PFSK-1 (cell line): ENCODE measurements around the gene ZSWIM2.

Source experiments
- POLR2AphosphoS5 ChIP-seq: IDR thresholded peaks from 2 replicates; pipeline ENCODE4 v1.6.1; 2012; ENCODE audit warnings: low read depth, mild to moderate bottlenecking, control low read depth, low read length, moderate library complexity
- TAF1 ChIP-seq: IDR thresholded peaks from 2 replicates; pipeline ENCODE4 v1.6.1; 2012; ENCODE audit warnings: low read length, control low read depth, borderline replicate concordance; ENCODE audit not compliant: insufficient read depth
- TF ChIP-seq, protein P1 (sequence below), 2 experiments: IDR thresholded peaks; 2 replicates each; pipeline versions ENCODE4 v1.6.1 to v1.8.0; 2011 to 2012; ENCODE audit warnings: low read depth in 2 of 2, low read length in 2 of 2, control low read depth in 1 of 2, inconsistent platforms in 1 of 2, mild to moderate bottlenecking in 1 of 2, moderate library complexity in 1 of 2; ENCODE audit not compliant: insufficient read depth in 1 of 2

DNA sequence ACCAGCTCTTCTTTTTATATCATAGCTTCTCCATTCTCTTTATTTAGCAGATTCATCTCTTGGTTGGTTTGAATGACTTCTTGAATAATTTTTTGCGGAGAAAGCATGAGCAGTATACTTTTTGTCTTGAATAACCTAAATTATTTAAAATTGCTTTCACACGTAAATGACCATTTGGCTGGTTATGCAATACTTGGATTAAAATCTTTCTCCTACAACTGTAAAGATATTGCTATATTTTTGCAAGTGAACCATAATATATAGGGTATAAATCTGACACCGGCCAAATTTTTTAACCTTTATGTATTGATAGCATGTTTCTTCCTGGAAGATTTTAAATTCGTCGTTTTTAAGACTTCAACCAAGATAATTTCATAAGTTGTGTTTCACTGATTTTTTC lies 6.2 kb upstream of the ZSWIM2 start:
- TF ChIP-seq POLR2AphosphoS5 (no peak), TAF1 (no peak)
- TF ChIP-seq, protein P1, sequence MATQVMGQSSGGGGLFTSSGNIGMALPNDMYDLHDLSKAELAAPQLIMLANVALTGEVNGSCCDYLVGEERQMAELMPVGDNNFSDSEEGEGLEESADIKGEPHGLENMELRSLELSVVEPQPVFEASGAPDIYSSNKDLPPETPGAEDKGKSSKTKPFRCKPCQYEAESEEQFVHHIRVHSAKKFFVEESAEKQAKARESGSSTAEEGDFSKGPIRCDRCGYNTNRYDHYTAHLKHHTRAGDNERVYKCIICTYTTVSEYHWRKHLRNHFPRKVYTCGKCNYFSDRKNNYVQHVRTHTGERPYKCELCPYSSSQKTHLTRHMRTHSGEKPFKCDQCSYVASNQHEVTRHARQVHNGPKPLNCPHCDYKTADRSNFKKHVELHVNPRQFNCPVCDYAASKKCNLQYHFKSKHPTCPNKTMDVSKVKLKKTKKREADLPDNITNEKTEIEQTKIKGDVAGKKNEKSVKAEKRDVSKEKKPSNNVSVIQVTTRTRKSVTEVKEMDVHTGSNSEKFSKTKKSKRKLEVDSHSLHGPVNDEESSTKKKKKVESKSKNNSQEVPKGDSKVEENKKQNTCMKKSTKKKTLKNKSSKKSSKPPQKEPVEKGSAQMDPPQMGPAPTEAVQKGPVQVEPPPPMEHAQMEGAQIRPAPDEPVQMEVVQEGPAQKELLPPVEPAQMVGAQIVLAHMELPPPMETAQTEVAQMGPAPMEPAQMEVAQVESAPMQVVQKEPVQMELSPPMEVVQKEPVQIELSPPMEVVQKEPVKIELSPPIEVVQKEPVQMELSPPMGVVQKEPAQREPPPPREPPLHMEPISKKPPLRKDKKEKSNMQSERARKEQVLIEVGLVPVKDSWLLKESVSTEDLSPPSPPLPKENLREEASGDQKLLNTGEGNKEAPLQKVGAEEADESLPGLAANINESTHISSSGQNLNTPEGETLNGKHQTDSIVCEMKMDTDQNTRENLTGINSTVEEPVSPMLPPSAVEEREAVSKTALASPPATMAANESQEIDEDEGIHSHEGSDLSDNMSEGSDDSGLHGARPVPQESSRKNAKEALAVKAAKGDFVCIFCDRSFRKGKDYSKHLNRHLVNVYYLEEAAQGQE (IDR thresholded peaks at IDR 0.05; ENCODE audit: insufficient read depth in 1 of 2, low read depth in 2 of 2, low read length in 2 of 2): no peak
